ENCODE results near the gene CS.
A peak's percentile ranks its signal among the peaks of the same experiment; 100 is the strongest.
"Not testable (repeated sequence)": the region's sequence is repeated elsewhere in the genome, so short reads cannot be mapped to it uniquely, and the experiment has no call there.

The CS gene

DNA sequence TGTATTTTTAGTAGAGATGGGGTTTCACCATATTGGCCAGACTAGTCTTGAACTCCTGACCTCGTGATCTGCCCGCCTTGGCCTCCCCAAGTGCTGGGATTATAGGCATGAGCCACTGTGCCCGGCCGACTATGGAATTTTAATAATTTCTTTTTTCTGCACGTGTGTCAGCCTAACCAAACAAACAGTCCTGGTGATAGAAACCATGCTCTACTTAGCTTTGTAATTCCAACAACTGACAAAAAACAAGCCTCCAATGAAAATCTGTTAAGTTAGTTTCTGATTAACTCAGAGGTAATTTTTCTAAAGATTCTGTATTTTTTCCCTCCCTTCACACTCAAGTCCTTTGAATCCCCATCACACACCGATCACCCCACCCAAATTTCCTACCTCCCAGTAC, 18.1 kb downstream of the CS start:
- no peak for DNase-seq (ENCODE audit: extremely low read depth, low read depth)
- TF ChIP-seq, protein P1, sequence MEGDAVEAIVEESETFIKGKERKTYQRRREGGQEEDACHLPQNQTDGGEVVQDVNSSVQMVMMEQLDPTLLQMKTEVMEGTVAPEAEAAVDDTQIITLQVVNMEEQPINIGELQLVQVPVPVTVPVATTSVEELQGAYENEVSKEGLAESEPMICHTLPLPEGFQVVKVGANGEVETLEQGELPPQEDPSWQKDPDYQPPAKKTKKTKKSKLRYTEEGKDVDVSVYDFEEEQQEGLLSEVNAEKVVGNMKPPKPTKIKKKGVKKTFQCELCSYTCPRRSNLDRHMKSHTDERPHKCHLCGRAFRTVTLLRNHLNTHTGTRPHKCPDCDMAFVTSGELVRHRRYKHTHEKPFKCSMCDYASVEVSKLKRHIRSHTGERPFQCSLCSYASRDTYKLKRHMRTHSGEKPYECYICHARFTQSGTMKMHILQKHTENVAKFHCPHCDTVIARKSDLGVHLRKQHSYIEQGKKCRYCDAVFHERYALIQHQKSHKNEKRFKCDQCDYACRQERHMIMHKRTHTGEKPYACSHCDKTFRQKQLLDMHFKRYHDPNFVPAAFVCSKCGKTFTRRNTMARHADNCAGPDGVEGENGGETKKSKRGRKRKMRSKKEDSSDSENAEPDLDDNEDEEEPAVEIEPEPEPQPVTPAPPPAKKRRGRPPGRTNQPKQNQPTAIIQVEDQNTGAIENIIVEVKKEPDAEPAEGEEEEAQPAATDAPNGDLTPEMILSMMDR (IDR thresholded peaks at IDR 0.05; ENCODE audit: low read depth, low read length, missing control alignments), result no peak
- H3K4me3 ChIP-seq (replicated peaks; ENCODE audit: low read depth, low read length), result no peak overlapping the region

DNA sequence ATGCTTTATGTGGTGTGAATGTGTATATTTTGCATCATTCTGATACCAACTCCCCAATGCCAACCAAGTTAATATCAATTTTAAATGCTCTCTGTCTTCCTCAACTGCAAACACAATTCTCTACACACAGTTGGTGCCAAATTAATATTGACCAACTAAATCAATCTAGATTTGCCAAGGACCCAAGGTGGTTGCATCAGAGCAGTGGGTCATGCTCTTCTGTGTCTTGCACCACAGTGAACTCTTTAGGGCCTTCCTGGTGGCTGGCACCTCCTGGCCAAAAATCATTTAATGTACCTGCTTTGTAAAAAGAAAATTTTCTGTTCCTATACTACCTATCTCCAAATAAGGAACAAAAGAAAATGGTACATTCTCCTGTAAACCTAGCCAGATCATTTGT, 19.3 kb downstream of the CS start:
- DNase-seq (ENCODE audit: extremely low read depth, low read depth), result no peak
- H3K4me3 ChIP-seq (replicated peaks; ENCODE audit: low read depth, low read length), result no peak overlapping the region
- TF ChIP-seq, protein P1 (IDR thresholded peaks at IDR 0.05; ENCODE audit: low read depth, low read length, missing control alignments), result no peak

- H3K4me3 ChIP-seq (replicated peaks; ENCODE audit: low read depth, low read length), result no peak overlapping the region
- TF ChIP-seq, protein P1 (IDR thresholded peaks at IDR 0.05; ENCODE audit: low read depth, low read length, missing control alignments), result no peak
- no peak for DNase-seq (ENCODE audit: extremely low read depth, low read depth)
Measured at GRCh38 chr12:56278905-56279304, 21.2 kb downstream of the CS start.

- no peak overlapping the region for H3K4me3 ChIP-seq (replicated peaks; ENCODE audit: low read depth, low read length)
- TF ChIP-seq, protein P1 (IDR thresholded peaks at IDR 0.05; ENCODE audit: low read depth, low read length, missing control alignments), result no peak
- no peak for DNase-seq (ENCODE audit: extremely low read depth, low read depth)
Measured at GRCh38 chr12:56274299-56274698, 25.8 kb downstream of the CS start.

GRCh38 chr12:56272468-56272867, 27.7 kb downstream of the CS start:
- not testable (repeated sequence) for DNase-seq (ENCODE audit: extremely low read depth, low read depth); H3K4me3 ChIP-seq (replicated peaks; ENCODE audit: low read depth, low read length)

DNA sequence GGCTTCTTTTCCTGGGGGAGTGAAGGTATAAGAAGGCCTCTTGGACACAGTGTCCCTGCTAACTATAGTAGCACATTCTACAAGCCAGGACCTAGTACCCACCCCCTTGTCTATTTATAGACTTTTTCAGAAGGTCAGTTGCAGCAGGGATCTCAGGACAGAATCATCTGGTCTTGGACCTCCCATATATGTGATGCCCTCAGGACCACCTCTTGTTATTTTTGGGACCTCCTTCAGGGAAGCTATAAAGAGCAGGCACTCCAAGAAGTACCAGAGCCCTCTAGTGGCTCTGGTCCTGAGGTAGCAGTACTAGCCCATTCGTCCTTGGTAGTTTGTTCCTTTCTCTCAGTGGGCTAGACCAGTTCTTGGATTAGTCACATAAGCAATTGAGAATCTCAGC, 29.1 kb downstream of the CS start:
- TF ChIP-seq, protein P1 (IDR thresholded peaks at IDR 0.05; ENCODE audit: low read depth, low read length, missing control alignments), result peak; percentile 56
- no peak overlapping the region for H3K4me3 ChIP-seq (replicated peaks; ENCODE audit: low read depth, low read length)
- DNase-seq (ENCODE audit: extremely low read depth, low read depth), result no peak

GRCh38 chr12:56267443-56268071, 32.6 kb downstream of the CS start:
- TF ChIP-seq, protein P1 (IDR thresholded peaks at IDR 0.05; ENCODE audit: low read depth, low read length, missing control alignments), result no peak
- peak overlapping the region; percentile 56 for H3K4me3 ChIP-seq (replicated peaks; ENCODE audit: low read depth, low read length)
- DNase-seq (ENCODE audit: extremely low read depth, low read depth), result no peak
